ENCODE measurements around the gene ZNRF3. TPM values are rescaled to one million over a fixed set of nuclear protein-coding genes. Genes with fewer than 3 reads are reported as not detected.

ZNRF3 gene
- polyA plus RNA-seq, 1 donor from 2014 or later, result 2.9 TPM

GRCh38 chr22:28978158-28978557, 94.8 kb downstream of the ZNRF3 start:
- H3K27ac ChIP-seq (ENCODE audit: low read length), result no peak overlapping the region
- no peaks in the 10 kb centered on the region for H3K9me3 ChIP-seq (ENCODE audit: low read length)
- H4K20me1 ChIP-seq (ENCODE audit: insufficient read depth), result no peaks in the 10 kb centered on the region
- no peak overlapping the region for H3K4me2 ChIP-seq (ENCODE audit: low read length)
- no peaks in the 10 kb centered on the region for H3F3A ChIP-seq (ENCODE audit: insufficient read depth, low read length, poor library complexity, severe bottlenecking)
- no peaks in the 10 kb centered on the region for H3K9me2 ChIP-seq (ENCODE audit: insufficient read depth, low read length)
- no peaks in the 10 kb centered on the region for H3K36me3 ChIP-seq (ENCODE audit: insufficient read depth, low read length)
- H3K27me3 ChIP-seq (ENCODE audit: insufficient read depth, low read depth, low read length), result no peaks in the 10 kb centered on the region
- H3K79me2 ChIP-seq (replicated peaks; ENCODE audit: insufficient read depth, low read length), result no peaks in the 10 kb centered on the region
- no peak overlapping the region for H3K4me3 ChIP-seq (ENCODE audit: low read length)
- no peak overlapping the region for H3K9ac ChIP-seq (ENCODE audit: low read length)
- no peak for TF ChIP-seq REST (IDR thresholded peaks at IDR 0.05; ENCODE audit: borderline replicate concordance)
- TF ChIP-seq TAF1 (IDR thresholded peaks at IDR 0.05; ENCODE audit: low read depth), result no peak
- TF ChIP-seq EP300 (conservative IDR thresholded peaks at IDR 0.05; ENCODE audit: poor library complexity, severe bottlenecking), result no peak
- no peak for TF ChIP-seq EZH2 (IDR thresholded peaks at IDR 0.05; ENCODE audit: borderline replicate concordance, insufficient read depth, low read length, poor library complexity, severe bottlenecking)
- no peak for TF ChIP-seq MXI1 (conservative IDR thresholded peaks at IDR 0.05; ENCODE audit: poor library complexity, severe bottlenecking)
- no peak for TF ChIP-seq SMC3 (conservative IDR thresholded peaks at IDR 0.05; ENCODE audit: poor library complexity)
- TF ChIP-seq POLR2AphosphoS5 (IDR thresholded peaks at IDR 0.05), result no peak
- TF ChIP-seq CTCF (IDR thresholded peaks at IDR 0.05; ENCODE audit: poor library complexity, severe bottlenecking), result no peak
- no peak for TF ChIP-seq RAD21 (conservative IDR thresholded peaks at IDR 0.05)
- no peak overlapping the region for H2AFZ ChIP-seq (ENCODE audit: low read depth, low read length)

DNA sequence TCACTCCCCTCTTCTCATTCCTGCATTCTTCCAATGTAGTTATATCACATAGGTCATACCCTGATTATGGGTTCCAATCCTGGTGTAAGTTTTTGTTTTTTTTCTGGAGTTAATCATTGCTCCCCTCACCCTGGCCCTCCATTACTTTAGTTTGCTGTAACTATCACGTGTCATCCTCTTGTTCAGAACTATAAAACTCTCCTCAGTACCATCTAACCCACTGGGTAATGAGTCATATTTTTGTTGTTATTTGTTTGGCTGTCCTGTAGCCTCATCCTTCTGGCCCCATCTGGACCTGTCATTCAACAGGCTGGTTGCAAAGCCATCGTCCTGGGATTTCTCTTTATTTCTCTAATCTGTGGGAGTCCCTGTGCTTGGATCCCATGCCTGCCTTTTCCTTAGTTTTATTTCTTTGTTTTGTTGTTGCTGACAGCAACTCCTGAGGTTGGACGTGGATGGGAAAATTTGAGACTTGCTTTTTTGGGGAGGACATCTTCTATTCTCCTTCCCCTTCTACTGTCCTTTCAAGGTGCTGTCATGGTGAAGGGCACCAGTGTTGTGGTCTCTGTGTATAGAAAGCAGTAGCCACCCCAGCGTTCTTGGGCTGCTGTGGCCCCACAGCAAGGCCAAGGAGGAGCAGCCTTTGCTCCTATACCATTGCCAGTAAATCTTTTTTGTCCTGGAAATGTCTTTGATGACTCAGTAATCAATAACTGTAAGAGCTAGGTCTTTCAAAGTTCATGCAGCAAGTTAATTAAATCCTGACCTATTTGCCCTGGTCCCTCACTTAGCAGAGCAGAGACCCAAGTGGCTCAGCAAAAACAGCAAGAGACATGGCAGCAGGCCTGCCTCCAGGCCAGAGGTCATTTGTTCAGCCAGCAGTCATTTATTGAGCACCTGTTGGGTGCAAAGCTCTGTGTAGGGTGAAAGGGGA, 95.8 kb downstream of the ZNRF3 start:
- no peak overlapping the region for H3K4me3 ChIP-seq (ENCODE audit: low read length)
- H2AFZ ChIP-seq (ENCODE audit: low read depth, low read length), result no peak overlapping the region
- no peak overlapping the region for H3K4me2 ChIP-seq (ENCODE audit: low read length)
- H4K20me1 ChIP-seq (ENCODE audit: insufficient read depth), result no peaks in the 10 kb centered on the region
- no peak overlapping the region for H3K9ac ChIP-seq (ENCODE audit: low read length)
- no peaks in the 10 kb centered on the region for H3F3A ChIP-seq (ENCODE audit: insufficient read depth, low read length, poor library complexity, severe bottlenecking)
- no peaks in the 10 kb centered on the region for H3K9me3 ChIP-seq (ENCODE audit: low read length)
- H3K9me2 ChIP-seq (ENCODE audit: insufficient read depth, low read length), result no peaks in the 10 kb centered on the region
- no peaks in the 10 kb centered on the region for H3K36me3 ChIP-seq (ENCODE audit: insufficient read depth, low read length)
- no peaks in the 10 kb centered on the region for H3K79me2 ChIP-seq (replicated peaks; ENCODE audit: insufficient read depth, low read length)
- H3K27me3 ChIP-seq (ENCODE audit: insufficient read depth, low read depth, low read length), result no peaks in the 10 kb centered on the region
- TF ChIP-seq MXI1 (conservative IDR thresholded peaks at IDR 0.05; ENCODE audit: poor library complexity, severe bottlenecking) (no peak), EZH2 (IDR thresholded peaks at IDR 0.05; ENCODE audit: borderline replicate concordance, insufficient read depth, low read length, poor library complexity, severe bottlenecking) (no peak), CTCF (IDR thresholded peaks at IDR 0.05; ENCODE audit: poor library complexity, severe bottlenecking) (no peak), POLR2AphosphoS5 (IDR thresholded peaks at IDR 0.05) (no peak), REST (IDR thresholded peaks at IDR 0.05; ENCODE audit: borderline replicate concordance) (no peak), SMC3 (conservative IDR thresholded peaks at IDR 0.05; ENCODE audit: poor library complexity) (no peak), TAF1 (IDR thresholded peaks at IDR 0.05; ENCODE audit: low read depth) (no peak), EP300 (conservative IDR thresholded peaks at IDR 0.05; ENCODE audit: poor library complexity, severe bottlenecking) (no peak), RAD21 (conservative IDR thresholded peaks at IDR 0.05) (no peak)
- H3K27ac ChIP-seq (ENCODE audit: low read length), result no peak overlapping the region
